Raji (cell line): Measurements from ENCODE around the gene SYNPR.

Source experiments
- POLR2A ChIP-seq: IDR thresholded peaks from 2 replicates; pipeline ENCODE4 v1.6.1; 2011; ENCODE audit warnings: low read depth, low read length, control low read depth; ENCODE audit not compliant: insufficient read depth

SYNPR gene

GRCh38 chr3:63571682-63572081 is 293.6 kb downstream of the SYNPR start:
- no peak for TF ChIP-seq POLR2A

GRCh38 chr3:63576846-63577245 is 298.7 kb downstream of the SYNPR start:
- TF ChIP-seq POLR2A, result no peak

GRCh38 chr3:63578858-63579257 is 300.8 kb downstream of the SYNPR start:
- no peak for TF ChIP-seq POLR2A

- no peak for TF ChIP-seq POLR2A
Observed at GRCh38 chr3:63580151-63580550, 302.0 kb downstream of the SYNPR start.

GRCh38 chr3:63582943-63583500 is 304.9 kb downstream of the SYNPR start:
- TF ChIP-seq POLR2A, result no peak

- no peak for TF ChIP-seq POLR2A
Observed at GRCh38 chr3:63584681-63585080, 306.6 kb downstream of the SYNPR start.

GRCh38 chr3:63585927-63586326 is 307.8 kb downstream of the SYNPR start:
- TF ChIP-seq POLR2A, result no peak

GRCh38 chr3:63588895-63589294 is 310.8 kb downstream of the SYNPR start:
- no peak for TF ChIP-seq POLR2A

- TF ChIP-seq POLR2A, result no peak
Observed at GRCh38 chr3:63593779-63594178, 315.7 kb downstream of the SYNPR start.

- no peak for TF ChIP-seq POLR2A
Observed at GRCh38 chr3:63595221-63595620, 317.1 kb downstream of the SYNPR start.

GRCh38 chr3:63597019-63597418 is 318.9 kb downstream of the SYNPR start:
- no peak for TF ChIP-seq POLR2A

GRCh38 chr3:63607716-63608115 is 329.6 kb downstream of the SYNPR start:
- no peak for TF ChIP-seq POLR2A

- no peak for TF ChIP-seq POLR2A
Observed at GRCh38 chr3:63609408-63609807, 331.3 kb downstream of the SYNPR start.

- TF ChIP-seq POLR2A, result no peak
Observed at GRCh38 chr3:63609834-63610233, 331.7 kb downstream of the SYNPR start.

- no peak for TF ChIP-seq POLR2A
Observed at GRCh38 chr3:63611382-63611781, 333.3 kb downstream of the SYNPR start.

GRCh38 chr3:63613561-63613960 is 335.5 kb downstream of the SYNPR start:
- no peak for TF ChIP-seq POLR2A

- TF ChIP-seq POLR2A, result no peak
Observed at GRCh38 chr3:63617391-63617790, 339.3 kb downstream of the SYNPR start.
